Spleen (tissue), 11 donors: ENCODE measurements around the gene CLEC1B. TPM values are rescaled to one million over a fixed set of nuclear protein-coding genes. Genes with fewer than 3 reads are reported as not detected.

Experiments
- DNase-seq: peaks from one replicate; pipeline ENCODE4 v3.0.0-alpha.2; 2020
- H3K27ac ChIP-seq, 8 donors: fragments of 200-600 bp; sonication (generic) in 7 of 8; 1 replicate in 4 of 8; 2 replicates in 4 of 8; pipeline versions ENCODE4 v1.5.0 to v1.8.0; 2016 to 2021; ENCODE audit warnings: inconsistent platforms in 4 of 8, mild to moderate bottlenecking in 4 of 8, moderate library complexity in 1 of 8
- H3K27me3 ChIP-seq, 7 donors: fragments of 200-600 bp; sonication (generic) in 6 of 7; replicated peaks in 1 of 7; 1 replicate in 4 of 7; 2 replicates in 3 of 7; pipeline versions ENCODE4 v1.5.0 to v1.8.0; 2016 to 2021; ENCODE audit warnings: inconsistent platforms in 3 of 7, mild to moderate bottlenecking in 1 of 7
- H3K36me3 ChIP-seq, 6 donors: fragments of 200-600 bp; sonication (generic) in 5 of 6; 1 replicate in 4 of 6; 2 replicates in 2 of 6; pipeline versions ENCODE4 v1.5.0 to v1.8.0; 2016 to 2021; ENCODE audit warnings: inconsistent platforms in 2 of 6
- H3K4me1 ChIP-seq, 6 donors: fragments of 200-600 bp; sonication (generic) in 5 of 6; 1 replicate in 3 of 6; 2 replicates in 3 of 6; pipeline versions ENCODE4 v1.5.0 to v1.8.0; 2016 to 2021; ENCODE audit warnings: inconsistent platforms in 3 of 6
- H3K4me3 ChIP-seq, 8 donors: fragments of 200-600 bp; sonication (generic) in 7 of 8; 1 replicate in 4 of 8; 2 replicates in 4 of 8; pipeline versions ENCODE4 v1.5.0 to v1.8.0; 2016 to 2021; ENCODE audit warnings: inconsistent platforms in 4 of 8, mild to moderate bottlenecking in 4 of 8, moderate library complexity in 2 of 8
- H3K9me3 ChIP-seq, 8 donors: fragments of 200-600 bp; sonication (generic) in 7 of 8; 1 replicate in 4 of 8; 2 replicates in 4 of 8; pipeline versions ENCODE4 v1.5.0 to v1.8.0; 2016 to 2021; ENCODE audit warnings: inconsistent platforms in 4 of 8
- CTCF ChIP-seq, 11 experiments: fragments of 200-600 bp in 7 of 11; fragments of 450-650 bp in 4 of 11; sonication (generic) in 4 of 11; IDR thresholded peaks in 8 of 11; conservative IDR thresholded peaks in 3 of 11; 1 replicate in 7 of 11; 2 replicates in 4 of 11; pipeline versions ENCODE4 v1.4.0 to v1.8.0; 2016 to 2021; ENCODE audit warnings: antibody characterized with exemption in 11 of 11, inconsistent platforms in 4 of 11, mild to moderate bottlenecking in 1 of 11
- POLR2A ChIP-seq, 3 donors: fragments of 450-650 bp; IDR thresholded peaks; one replicate each; pipeline ENCODE4 v1.5.1; 2017; ENCODE audit warnings: antibody characterized with exemption in 3 of 3, mild to moderate bottlenecking in 1 of 3
- POLR2AphosphoS5 ChIP-seq, 3 donors: sonication (generic); formaldehyde crosslinking; IDR thresholded peaks; one replicate each; pipeline ENCODE4 v1.5.1; 2017; ENCODE audit warnings: antibody characterized with exemption in 3 of 3
- WGBS, 5 donors: extraction: QIAGEN DNeasy Blood & Tissue Kit in 3 of 5; methylation state at CpG; one replicate each; pipeline versions ENCODE4 v1.1.5 to v1.1.7; 2013 to 2018; 5-methylcytosine and 5-hydroxymethylcytosine counted together
- intact Hi-C: fragments of 100-400 bp; cut with DNase I; formaldehyde crosslinking; loops from one replicate; pipeline ENCODE4 v1.15.0; 2023; ENCODE audit warnings: low total_unique reads
- polyA plus RNA-seq, 3 donors: library from polyadenylated mRNA; stranded (reverse); fragments of 200-250 nt; gene quantifications; one replicate each; pipeline ENCODE4 v1.2.1, GENCODE V29; 2013
- total RNA-seq, 7 donors: library from RNA; depleted of rRNA in 3 of 7; stranded (reverse); fragments of >200 nt in 3 of 7; fragmentation: NEBNext Ultra II Directional in 4 of 7; extraction: Animal tissue kit (Norgen Biotek cat#: 25700) in 4 of 7; gene quantifications; one replicate each; pipeline versions ENCODE4 v1.1.0 to v1.2.1, GENCODE V29; 2016 to 2021
- donor health status: healthy with polysubstance abuse.
- donor health status: DM: no; HTN: no; CAD: no; lungs with moderate emphysema.
- donor health status: DM: no; HTN: no; CAD: no.
- donor health status: Bipolar disorder and iron deficiency.
- donor health status: healthy.
- donor health status: DM: no; HTN: no; CAD: no.
- donor health status: DM: yes; HTN: yes; CAD: no.

The CLEC1B gene
- total and polyA plus RNA-seq, 10 donors, result 0.67 to 7.7 (median 2.3) TPM

- intact Hi-C loops, result no loop called here
- Histone ChIP-seq H3K36me3 (no peaks in the 10 kb centered on the region), H3K4me1 (no peaks in the 10 kb centered on the region), H3K27ac (no peak overlapping the region), H3K9me3 (no peaks in the 10 kb centered on the region), H3K4me3 (no peak overlapping the region), H3K27me3 (peaks cover 0 to 4% (median 0%) of the 10 kb centered on the region in 7 donors)
- 88 to 94% (median 89%) methylated on average over 4 of the region's 4 CpGs for WGBS, 5 donors
- DNase-seq, result no peak
- TF ChIP-seq POLR2A (IDR thresholded peaks at IDR 0.05), result no peak
- no peak for TF ChIP-seq POLR2AphosphoS5 (IDR thresholded peaks at IDR 0.05)
- TF ChIP-seq CTCF (IDR thresholded peaks at IDR 0.05 in 8 of 11, conservative IDR thresholded peaks at IDR 0.05 in 3 of 11), result no peak
Measured at GRCh38 chr12:10015450-10015849, 16.5 kb upstream of the CLEC1B start.

- intact Hi-C loops, result no loop called here
- no peak for DNase-seq
- H3K36me3 ChIP-seq, result no peaks in the 10 kb centered on the region
- TF ChIP-seq POLR2A (IDR thresholded peaks at IDR 0.05) (no peak), CTCF (IDR thresholded peaks at IDR 0.05 in 8 of 11, conservative IDR thresholded peaks at IDR 0.05 in 3 of 11) (no peak), POLR2AphosphoS5 (IDR thresholded peaks at IDR 0.05) (no peak)
- peaks cover 0 to 4% (median 0%) of the 10 kb centered on the region in 6 donors for H3K4me1 ChIP-seq
- H3K27me3 ChIP-seq, result peaks cover 0 to 4% (median 0%) of the 10 kb centered on the region in 7 donors
- no peaks in the 10 kb centered on the region for H3K9me3 ChIP-seq
- H3K4me3 ChIP-seq, result no peak overlapping the region
- no peak overlapping the region for H3K27ac ChIP-seq
- WGBS, 5 donors, result 89 to 94% (median 91%) methylated on average over 6 of the region's 6 CpGs
Measured at GRCh38 chr12:10012630-10013330, 13.9 kb upstream of the CLEC1B start.

GRCh38 chr12:10001171-10001776, 2.4 kb upstream of the CLEC1B start:
- Histone ChIP-seq H3K4me1 (no peaks in the 10 kb centered on the region), H3K27me3 (no peaks in the 10 kb centered on the region), H3K4me3 (no peak overlapping the region), H3K9me3 (no peaks in the 10 kb centered on the region), H3K36me3 (no peaks in the 10 kb centered on the region), H3K27ac (no peak overlapping the region)
- DNase-seq, result no peak
- intact Hi-C loops, result no loop called here
- TF ChIP-seq CTCF (IDR thresholded peaks at IDR 0.05 in 8 of 11, conservative IDR thresholded peaks at IDR 0.05 in 3 of 11), result no peak
- TF ChIP-seq POLR2A (IDR thresholded peaks at IDR 0.05), result no peak
- no peak for TF ChIP-seq POLR2AphosphoS5 (IDR thresholded peaks at IDR 0.05)
- WGBS, 5 donors, result 56 to 77% (median 66%) methylated on average over 4 of the region's 4 CpGs

GRCh38 chr12:9992296-9992695, 6.6 kb downstream of the CLEC1B start:
- 54 to 67% (median 56%) methylated on average over 4 of the region's 4 CpGs for WGBS, 5 donors
- DNase-seq, result no peak
- H3K27me3 ChIP-seq, result peaks cover 0 to 21% (median 0%) of the 10 kb centered on the region in 7 donors
- no peak overlapping the region for H3K27ac ChIP-seq
- H3K4me1 ChIP-seq, result peaks cover 0 to 15% (median 3%) of the 10 kb centered on the region in 6 donors
- no peak overlapping the region for H3K4me3 ChIP-seq
- TF ChIP-seq POLR2AphosphoS5 (IDR thresholded peaks at IDR 0.05) (no peak), CTCF (IDR thresholded peaks at IDR 0.05 in 8 of 11, conservative IDR thresholded peaks at IDR 0.05 in 3 of 11) (no peak), POLR2A (IDR thresholded peaks at IDR 0.05) (no peak)
- no peaks in the 10 kb centered on the region for H3K36me3 ChIP-seq
- H3K9me3 ChIP-seq, result no peaks in the 10 kb centered on the region
- intact Hi-C loops, result no loop called here
